Gastroesophageal sphincter (tissue), 4 donors: ENCODE results near the gene ERVK3-1. TPM values are rescaled to one million over a fixed set of nuclear protein-coding genes. Genes with fewer than 3 reads are reported as not detected.

Experiments used
- ATAC-seq: fragments of 150-250 bp; one replicate; pipeline ENCODE4 v1.9.1; 2016; ENCODE audit warnings: mild to moderate bottlenecking, moderate library complexity
- H3K27ac ChIP-seq, 4 donors: fragments of 200-600 bp; sonication (generic) in 3 of 4; 1 replicate in 3 of 4; 2 replicates in 1 of 4; pipeline ENCODE4 v1.5.1; 2016 to 2019
- H3K27me3 ChIP-seq: fragments of 200-600 bp; sonication (generic); one replicate; pipeline ENCODE4 v1.5.1; 2019
- H3K36me3 ChIP-seq, 2 donors: fragments of 200-600 bp; sonication (generic); one replicate each; pipeline ENCODE4 v1.5.1; 2019; ENCODE audit warnings: control low read depth in 1 of 2
- H3K4me1 ChIP-seq, 3 donors: fragments of 200-600 bp; sonication (generic); 1 replicate in 2 of 3; 2 replicates in 1 of 3; pipeline ENCODE4 v1.5.1; 2016 to 2019; ENCODE audit warnings: control low read depth in 2 of 3
- H3K4me3 ChIP-seq, 2 donors: fragments of 200-600 bp; sonication (generic); one replicate each; pipeline ENCODE4 v1.5.1; 2019; ENCODE audit warnings: mild to moderate bottlenecking in 1 of 2, moderate library complexity in 1 of 2
- H3K9me3 ChIP-seq, 3 donors: fragments of 200-600 bp; sonication (generic); one replicate each; pipeline ENCODE4 v1.5.1; 2017 to 2019; ENCODE audit warnings: control low read depth in 2 of 3
- EP300 ChIP-seq: sonication (generic); formaldehyde crosslinking; IDR thresholded peaks from one replicate; pipeline ENCODE4 v1.6.1; 2017; ENCODE audit warnings: antibody characterized with exemption, mild to moderate bottlenecking
- POLR2A ChIP-seq, 2 donors: fragments of 450-650 bp; IDR thresholded peaks; one replicate each; pipeline ENCODE4 v1.6.1; 2017; ENCODE audit warnings: antibody characterized with exemption in 2 of 2, mild to moderate bottlenecking in 2 of 2, moderate library complexity in 1 of 2
- POLR2AphosphoS5 ChIP-seq: sonication (generic); formaldehyde crosslinking; IDR thresholded peaks from one replicate; pipeline ENCODE4 v1.6.1; 2017; ENCODE audit warnings: antibody characterized with exemption
- WGBS, 2 donors: methylation state at CpG; one replicate each; pipeline ENCODE4 v1.1.5; 2018; ENCODE audit warnings: low coverage in 1 of 2; 5-methylcytosine and 5-hydroxymethylcytosine counted together
- total RNA-seq, 4 donors: library from RNA; depleted of rRNA; stranded (reverse); fragments of >200 nt; gene quantifications; one replicate each; pipeline ENCODE4 v1.1.0, GENCODE V29; 2016
- TF ChIP-seq, protein P1 (sequence below), 4 experiments: fragments of 200-600 bp in 2 of 4; fragments of 450-650 bp in 2 of 4; sonication (generic) in 1 of 4; IDR thresholded peaks; one replicate each; pipeline ENCODE4 v1.5.1; 2017 to 2019; ENCODE audit warnings: antibody characterized with exemption in 4 of 4, mild to moderate bottlenecking in 2 of 4, moderate library complexity in 2 of 4

The ERVK3-1 gene
- total RNA-seq, 4 donors from 2014 or later: 31.7 to 67.2 (median 41.5) TPM

DNA sequence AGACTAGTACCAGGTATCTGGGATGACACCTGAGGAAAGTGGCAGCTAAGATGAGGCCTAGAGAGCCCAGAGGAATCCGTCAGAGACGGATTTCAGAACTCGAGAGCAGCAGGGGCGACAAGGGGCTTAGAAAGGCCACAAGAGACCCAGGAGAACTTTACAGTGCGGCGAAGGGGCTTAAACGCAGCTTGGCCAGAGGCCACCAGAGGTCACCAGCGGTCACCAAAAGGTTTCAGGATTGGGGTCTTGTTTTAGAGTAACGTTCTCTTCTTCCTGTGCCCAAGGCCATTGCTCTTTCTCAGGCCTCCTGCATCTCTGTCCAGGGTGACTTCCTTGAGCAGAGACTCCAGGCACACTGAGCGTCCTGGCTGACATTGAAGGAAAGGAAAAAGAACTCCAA, 23.8 kb downstream of the ERVK3-1 start:
- Histone ChIP-seq H3K36me3 (peaks cover 0 to 3% of the 10 kb centered on the region in 2 donors), H3K9me3 (no peaks in the 10 kb centered on the region), H3K27ac (no peak overlapping the region), H3K27me3 (no peaks in the 10 kb centered on the region), H3K4me1 (peaks cover 3 to 38% (median 15%) of the 10 kb centered on the region in 3 donors), H3K4me3 (no peak overlapping the region)
- no peak for TF ChIP-seq POLR2A (IDR thresholded peaks at IDR 0.05)
- TF ChIP-seq, protein P1, sequence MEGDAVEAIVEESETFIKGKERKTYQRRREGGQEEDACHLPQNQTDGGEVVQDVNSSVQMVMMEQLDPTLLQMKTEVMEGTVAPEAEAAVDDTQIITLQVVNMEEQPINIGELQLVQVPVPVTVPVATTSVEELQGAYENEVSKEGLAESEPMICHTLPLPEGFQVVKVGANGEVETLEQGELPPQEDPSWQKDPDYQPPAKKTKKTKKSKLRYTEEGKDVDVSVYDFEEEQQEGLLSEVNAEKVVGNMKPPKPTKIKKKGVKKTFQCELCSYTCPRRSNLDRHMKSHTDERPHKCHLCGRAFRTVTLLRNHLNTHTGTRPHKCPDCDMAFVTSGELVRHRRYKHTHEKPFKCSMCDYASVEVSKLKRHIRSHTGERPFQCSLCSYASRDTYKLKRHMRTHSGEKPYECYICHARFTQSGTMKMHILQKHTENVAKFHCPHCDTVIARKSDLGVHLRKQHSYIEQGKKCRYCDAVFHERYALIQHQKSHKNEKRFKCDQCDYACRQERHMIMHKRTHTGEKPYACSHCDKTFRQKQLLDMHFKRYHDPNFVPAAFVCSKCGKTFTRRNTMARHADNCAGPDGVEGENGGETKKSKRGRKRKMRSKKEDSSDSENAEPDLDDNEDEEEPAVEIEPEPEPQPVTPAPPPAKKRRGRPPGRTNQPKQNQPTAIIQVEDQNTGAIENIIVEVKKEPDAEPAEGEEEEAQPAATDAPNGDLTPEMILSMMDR (IDR thresholded peaks at IDR 0.05): no peak
- TF ChIP-seq EP300: no peak
- no peak for ATAC-seq
- WGBS, 2 donors: 0 to 62% methylated on average over 2 to 9 of the region's 10 CpGs

DNA sequence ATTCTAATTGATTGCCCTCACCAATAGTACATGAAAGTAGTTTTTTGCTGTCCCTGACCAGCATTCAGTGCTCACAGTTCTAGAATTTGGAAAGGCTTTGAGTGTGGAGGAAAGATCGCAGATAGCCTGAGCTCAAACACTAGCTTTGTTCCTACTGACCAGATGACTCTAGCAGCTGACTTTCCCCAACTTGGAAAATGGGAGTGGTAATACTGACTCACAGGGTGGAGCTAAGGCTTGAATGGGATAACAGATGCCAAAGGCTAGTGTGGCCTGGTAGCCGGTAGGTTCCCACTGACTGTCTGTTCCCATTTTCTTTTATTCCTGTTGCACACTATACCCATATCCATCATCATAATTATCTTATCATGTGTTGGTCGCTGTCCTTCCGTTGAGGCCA, 25.3 kb downstream of the ERVK3-1 start:
- ATAC-seq: no peak
- Histone ChIP-seq H3K4me1 (peaks cover 3 to 33% (median 15%) of the 10 kb centered on the region in 3 donors), H3K27ac (no peak overlapping the region), H3K9me3 (no peaks in the 10 kb centered on the region), H3K27me3 (no peaks in the 10 kb centered on the region), H3K36me3 (peaks cover 0 to 12% of the 10 kb centered on the region in 2 donors), H3K4me3 (no peak overlapping the region)
- 56 to 100% methylated on average over 2 to 3 of the region's 4 CpGs for WGBS, 2 donors
- TF ChIP-seq, protein P1 (IDR thresholded peaks at IDR 0.05): no peak
- no peak for TF ChIP-seq EP300
- no peak for TF ChIP-seq POLR2A (IDR thresholded peaks at IDR 0.05)
- no peak for TF ChIP-seq POLR2AphosphoS5

- TF ChIP-seq POLR2AphosphoS5: no peak
- no peak for TF ChIP-seq EP300
- TF ChIP-seq POLR2A (IDR thresholded peaks at IDR 0.05): no peak
- TF ChIP-seq, protein P1 (IDR thresholded peaks at IDR 0.05): no peak
Observed at GRCh38 chr19:58332697-58333096, 27.5 kb downstream of the ERVK3-1 start.

GRCh38 chr19:58334691-58335249, 29.6 kb downstream of the ERVK3-1 start:
- TF ChIP-seq POLR2A (IDR thresholded peaks at IDR 0.05) (no peak), EP300 (no peak), POLR2AphosphoS5 (no peak)
- TF ChIP-seq, protein P1 (IDR thresholded peaks at IDR 0.05): no peak
- no peaks in the 10 kb centered on the region for H3K9me3 ChIP-seq
- H3K4me3 ChIP-seq: no peak overlapping the region
- ATAC-seq: no peak
- no peaks in the 10 kb centered on the region for H3K4me1 ChIP-seq
- 83% methylated on average over 2 of the region's 19 CpGs; no CpG with 5 or more reads in 1 of the 2 donors for WGBS, 2 donors
- H3K27me3 ChIP-seq: no peaks in the 10 kb centered on the region
- H3K36me3 ChIP-seq: peaks cover 0 to 52% of the 10 kb centered on the region in 2 donors
- no peak overlapping the region for H3K27ac ChIP-seq

More at GRCh38 chr19:58332697-58333096, 27.5 kb downstream of the ERVK3-1 start:
- peaks cover 0 to 31% of the 10 kb centered on the region in 2 donors for H3K36me3 ChIP-seq
- no peaks in the 10 kb centered on the region for H3K27me3 ChIP-seq
- H3K9me3 ChIP-seq: no peaks in the 10 kb centered on the region
- WGBS, 2 donors: 57 to 90% methylated on average over 1 of the region's 1 CpG
- no peak overlapping the region for H3K27ac ChIP-seq
- no peak overlapping the region for H3K4me3 ChIP-seq
- no peak for ATAC-seq
- peaks cover 3 to 18% (median 5%) of the 10 kb centered on the region in 3 donors for H3K4me1 ChIP-seq

DNA sequence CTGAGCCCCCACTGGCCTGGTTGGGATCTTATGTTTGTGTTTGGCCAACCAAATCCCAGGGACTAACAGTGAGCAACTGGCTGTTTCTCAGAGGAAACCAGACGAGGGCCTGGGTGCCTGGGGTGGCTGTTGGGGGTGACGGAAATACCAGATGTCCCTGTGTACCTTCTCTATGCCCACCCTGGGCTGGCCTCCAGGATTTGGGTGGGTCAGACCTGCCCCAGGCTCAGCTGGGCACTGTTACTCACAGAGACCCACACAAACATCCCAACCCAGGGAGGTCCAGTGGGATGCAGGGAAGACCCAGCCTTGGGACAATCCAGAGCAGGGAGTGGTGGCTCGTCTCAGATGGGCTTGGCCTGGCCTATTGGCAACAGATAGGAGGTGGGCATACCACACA, 30.5 kb downstream of the ERVK3-1 start:
- WGBS, 2 donors: 100% methylated on average over 1 of the region's 3 CpGs; no CpG with 5 or more reads in 1 of the 2 donors
- Histone ChIP-seq H3K4me1 (no peaks in the 10 kb centered on the region), H3K9me3 (no peaks in the 10 kb centered on the region), H3K36me3 (peaks cover 0 to 59% of the 10 kb centered on the region in 2 donors), H3K4me3 (no peak overlapping the region), H3K27ac (no peak overlapping the region), H3K27me3 (no peaks in the 10 kb centered on the region)
- TF ChIP-seq EP300: no peak
- TF ChIP-seq POLR2AphosphoS5: no peak
- TF ChIP-seq POLR2A (IDR thresholded peaks at IDR 0.05): no peak
- TF ChIP-seq, protein P1 (IDR thresholded peaks at IDR 0.05): no peak
- no peak for ATAC-seq
